Breast epithelium (tissue), 3 donors: Measurements from ENCODE around the gene PI16.

Source experiments
- CTCF ChIP-seq, 3 donors: fragments of 450-650 bp; IDR thresholded peaks; one replicate each; pipeline ENCODE4 v1.5.1; 2016 to 2017; ENCODE audit warnings: antibody characterized with exemption in 3 of 3, mild to moderate bottlenecking in 3 of 3, moderate library complexity in 3 of 3
- POLR2A ChIP-seq: fragments of 450-650 bp; IDR thresholded peaks from one replicate; pipeline ENCODE4 v1.6.1; 2016; ENCODE audit warnings: antibody characterized with exemption, mild to moderate bottlenecking, moderate library complexity
- POLR2AphosphoS5 ChIP-seq, 3 donors: sonication (generic); formaldehyde crosslinking; IDR thresholded peaks; one replicate each; pipeline ENCODE4 v1.6.1; 2017; ENCODE audit warnings: antibody characterized with exemption in 3 of 3

- TF ChIP-seq POLR2A (no peak), CTCF (IDR thresholded peaks at IDR 0.05) (no peak), POLR2AphosphoS5 (IDR thresholded peaks at IDR 0.05) (no peak)
These were observed 1.3 kb downstream of the PI16 start for GRCh38 chr6:36955671-36956445.
